H1 (cell line): ENCODE data around the gene GSAP. TPM values are rescaled to one million over a fixed set of nuclear protein-coding genes. Genes with fewer than 3 reads are reported as not detected.

Experiments used
- CTCF ChIA-PET: fragments of 300-600 bp; sonication (Branson Sonifier 250); formaldehyde crosslinking; loops from one replicate; lab custom pipeline; 2021; ENCODE audit not compliant: partially characterized antibody; lab: Charles Lee
- POLR2A ChIA-PET: fragments of 300-600 bp; sonication (Branson Sonifier 250); formaldehyde crosslinking; loops from one replicate; lab custom pipeline; 2021; ENCODE audit warnings: inconsistent platforms; ENCODE audit not compliant: partially characterized antibody; lab: Charles Lee
- DNase-seq, 2 experiments: peaks; one replicate each; pipeline versions ENCODE4 v3.0.0 to v3.0.0-alpha.2; 2010 to 2022; ENCODE audit warnings: low spot score in 2 of 2, low read depth in 1 of 2, mixed read lengths in 1 of 2
- FAIRE-seq: peaks from 2 replicates; lab custom pipeline; 2011; peaks lifted over from hg19 to GRCh38; lab: Jason Lieb, UNC
- H2AFZ ChIP-seq: 2 replicates; pipeline ENCODE4 v1.8.1; 2012; ENCODE audit warnings: low read length, inconsistent platforms
- H2AK5ac ChIP-seq: 2 replicates; pipeline ENCODE4 v1.6.1; 2013; ENCODE audit warnings: low read depth, low read length
- H2BK120ac ChIP-seq: replicated peaks from 2 replicates; pipeline ENCODE3; 2013; ENCODE audit warnings: low read depth, low read length, inconsistent platforms
- H2BK12ac ChIP-seq: 2 replicates; pipeline ENCODE4 v1.6.1; 2013; ENCODE audit warnings: low read depth, low read length
- H2BK15ac ChIP-seq: 2 replicates; pipeline ENCODE4 v1.6.1; 2013; ENCODE audit warnings: low read length
- H2BK20ac ChIP-seq: 2 replicates; pipeline ENCODE4 v1.6.1; 2013; ENCODE audit warnings: low read length
- H2BK5ac ChIP-seq: 2 replicates; pipeline ENCODE4 v1.6.1; 2013; ENCODE audit warnings: low read depth, low read length
- H3K14ac ChIP-seq: 2 replicates; pipeline ENCODE4 v1.6.1; 2013; ENCODE audit warnings: inconsistent platforms; ENCODE audit not compliant: insufficient read length
- H3K18ac ChIP-seq: 2 replicates; pipeline ENCODE4 v1.6.1; 2013; ENCODE audit warnings: low read length; ENCODE audit errors: extremely low read depth
- H3K23ac ChIP-seq: 2 replicates; pipeline ENCODE4 v1.6.1; 2013; ENCODE audit warnings: inconsistent platforms; ENCODE audit not compliant: insufficient read length
- H3K23me2 ChIP-seq: 2 replicates; pipeline ENCODE4 v1.6.1; 2013; ENCODE audit warnings: low read depth, low read length
- H3K27ac ChIP-seq: 2 replicates; pipeline ENCODE4 v1.6.1; 2011; ENCODE audit warnings: low read depth, low read length, inconsistent platforms
- H3K27me3 ChIP-seq, 4 experiments: replicated peaks in 1 of 4; 1 replicate in 1 of 4; 2 replicates in 3 of 4; pipeline versions ENCODE4 v1.6.1 to v1.8.1; 2011 to 2013; ENCODE audit warnings: low read length in 3 of 4, mild to moderate bottlenecking in 3 of 4, inconsistent platforms in 2 of 4, mixed read lengths in 2 of 4, moderate library complexity in 1 of 4; ENCODE audit not compliant: control insufficient read depth in 3 of 4, insufficient read depth in 3 of 4; ENCODE audit errors: extremely low read depth in 1 of 4
- H3K36me3 ChIP-seq, 4 experiments: 2 replicates each; pipeline versions ENCODE4 v1.6.1 to v1.8.1; 2011 to 2013; ENCODE audit warnings: mild to moderate bottlenecking in 4 of 4, low read length in 3 of 4, moderate library complexity in 2 of 4, control low read depth in 1 of 4, inconsistent platforms in 1 of 4; ENCODE audit not compliant: insufficient read depth in 4 of 4, control insufficient read depth in 2 of 4
- H3K4ac ChIP-seq: replicated peaks from 2 replicates; pipeline ENCODE3; 2013; ENCODE audit warnings: low read length, low read depth, mixed read lengths, inconsistent platforms; ENCODE audit not compliant: insufficient read length
- H3K4me1 ChIP-seq, 4 experiments: replicated peaks in 1 of 4; 1 replicate in 1 of 4; 2 replicates in 3 of 4; pipeline versions ENCODE4 v1.6.1 to v1.8.1; 2011 to 2013; ENCODE audit warnings: low read length in 3 of 4, inconsistent platforms in 2 of 4, mixed read lengths in 1 of 4; ENCODE audit not compliant: insufficient read depth in 4 of 4, control insufficient read depth in 3 of 4
- H3K4me2 ChIP-seq, 2 experiments: 2 replicates each; pipeline versions ENCODE4 v1.6.1 to v1.8.1; 2011 to 2013; ENCODE audit warnings: low read depth in 2 of 2, low read length in 2 of 2, control low read depth in 1 of 2, inconsistent platforms in 1 of 2, mild to moderate bottlenecking in 1 of 2; ENCODE audit not compliant: insufficient read depth in 1 of 2
- H3K4me3 ChIP-seq, 4 experiments: fragments of 200-600, 300-600 bp in 1 of 4; sonication (generic), shearing (Covaris generic), sonication (Bioruptor Twin) in 1 of 4; 2 replicates each; pipeline versions ENCODE4 v1.5.1 to v1.8.1; 2011 to 2016; ENCODE audit warnings: low read length in 4 of 4, low read depth in 3 of 4, control low read depth in 2 of 4, inconsistent platforms in 2 of 4, mild to moderate bottlenecking in 2 of 4, mixed read lengths in 1 of 4, moderate library complexity in 1 of 4; ENCODE audit not compliant: insufficient read depth in 2 of 4; ENCODE audit errors: extremely low read depth in 1 of 4
- H3K56ac ChIP-seq: replicated peaks from 2 replicates; pipeline ENCODE3; 2013; ENCODE audit warnings: low read depth, mild to moderate bottlenecking, mixed read lengths, low read length, inconsistent platforms; ENCODE audit not compliant: insufficient read length
- H3K79me1 ChIP-seq: 2 replicates; pipeline ENCODE4 v1.6.1; 2013; ENCODE audit warnings: low read depth, low read length, control low read depth
- H3K79me2 ChIP-seq, 2 experiments: 2 replicates each; pipeline versions ENCODE4 v1.6.1 to v1.8.1; 2012 to 2013; ENCODE audit warnings: low read length in 2 of 2, mild to moderate bottlenecking in 2 of 2, inconsistent platforms in 1 of 2; ENCODE audit not compliant: insufficient read depth in 2 of 2, control insufficient read depth in 1 of 2
- H3K9ac ChIP-seq, 4 experiments: replicated peaks in 1 of 4; 1 replicate in 1 of 4; 2 replicates in 3 of 4; pipeline versions ENCODE4 v1.6.1 to v1.8.1; 2011 to 2013; ENCODE audit warnings: low read depth in 3 of 4, low read length in 3 of 4, control low read depth in 2 of 4, mild to moderate bottlenecking in 2 of 4, moderate library complexity in 2 of 4, inconsistent platforms in 1 of 4; ENCODE audit errors: extremely low read depth in 1 of 4
- H3K9me3 ChIP-seq, 2 experiments: 2 replicates each; pipeline versions ENCODE4 v1.6.1 to v1.8.1; 2012 to 2013; ENCODE audit warnings: mild to moderate bottlenecking in 2 of 2, moderate library complexity in 2 of 2, control low read depth in 1 of 2, inconsistent platforms in 1 of 2, low read depth in 1 of 2, low read length in 1 of 2, mixed read lengths in 1 of 2; ENCODE audit not compliant: insufficient read depth in 2 of 2
- H4K20me1 ChIP-seq, 2 experiments: replicated peaks in 1 of 2; 2 replicates each; pipeline versions ENCODE3 to v1.8.1; 2011 to 2013; ENCODE audit warnings: inconsistent platforms in 2 of 2, low read length in 2 of 2, mild to moderate bottlenecking in 1 of 2; ENCODE audit not compliant: insufficient read depth in 2 of 2, control insufficient read depth in 1 of 2
- H4K5ac ChIP-seq: 2 replicates; pipeline ENCODE4 v1.6.1; 2013; ENCODE audit warnings: low read length, low read depth, mixed read lengths, inconsistent platforms; ENCODE audit not compliant: insufficient read length
- H4K8ac ChIP-seq: 2 replicates; pipeline ENCODE4 v1.8.0; 2013; ENCODE audit warnings: mild to moderate bottlenecking, moderate library complexity, low read length, inconsistent platforms; ENCODE audit not compliant: insufficient read depth; ENCODE audit errors: extremely low read depth
- H4K91ac ChIP-seq: replicated peaks from 2 replicates; pipeline ENCODE3; 2013; ENCODE audit warnings: low read length, mixed read lengths, inconsistent platforms; ENCODE audit not compliant: insufficient read length
- GABPA ChIP-seq: IDR thresholded peaks from 2 replicates; pipeline ENCODE4 v1.6.1; 2011; ENCODE audit warnings: mild to moderate bottlenecking, low read length, moderate library complexity, borderline replicate concordance; ENCODE audit not compliant: insufficient read depth
- MAFK ChIP-seq: IDR thresholded peaks from 2 replicates; pipeline ENCODE4 v1.6.1; 2012; ENCODE audit warnings: low read depth, mild to moderate bottlenecking, improper control_type of control experiment, low read length
- NANOG ChIP-seq: IDR thresholded peaks from 2 replicates; pipeline ENCODE4 v1.6.1; 2011; ENCODE audit warnings: low read length, low read depth, mild to moderate bottlenecking, inconsistent platforms; ENCODE audit not compliant: insufficient read depth, poor library complexity, severe bottlenecking
- PHF8 ChIP-seq: fragments of 200-600 bp; sonication (generic); conservative IDR thresholded peaks from 2 replicates; pipeline ENCODE4 v1.7.1; 2012; ENCODE audit warnings: low read depth, mild to moderate bottlenecking, inconsistent platforms, low read length, moderate library complexity
- RBBP5 ChIP-seq: IDR thresholded peaks from 2 replicates; pipeline ENCODE4 v1.7.1; 2012; ENCODE audit warnings: low read depth, mild to moderate bottlenecking, inconsistent platforms, low read length, moderate library complexity, borderline replicate concordance
- TAF1 ChIP-seq: IDR thresholded peaks from 2 replicates; pipeline ENCODE4 v1.6.1; 2011; ENCODE audit warnings: mild to moderate bottlenecking, low read depth, low read length
- WGBS, 2 experiments: shearing (Covaris generic) in 1 of 2; methylation state at CpG; one replicate each; pipeline versions ENCODE4 v1.1.6 to v1.1.7; 2013 to 2015; ENCODE audit warnings: low lambda C conversion rate in 2 of 2, mixed read lengths in 2 of 2, inconsistent platforms in 1 of 2, low coverage in 1 of 2, missing lambda C conversion rate in 1 of 2; ENCODE audit not compliant: insufficient replicate concordance in 2 of 2, insufficient coverage in 1 of 2, insufficient read length in 1 of 2; ENCODE audit errors: extremely low coverage in 1 of 2, missing lambda C conversion rate in 1 of 2; 5-methylcytosine and 5-hydroxymethylcytosine counted together
- polyA plus RNA-seq, 7 experiments: library from polyadenylated mRNA; depleted of rRNA in 3 of 7; stranded (reverse) in 5 of 7; unstranded in 2 of 7; fragments of >200 nt in 5 of 7; fragments of 200-250 nt in 2 of 7; gene quantifications; 1 replicate in 5 of 7; 2 replicates in 1 of 7; 4 replicates in 1 of 7; pipeline versions ENCODE4 v1.2.1 to v1.2.3, GENCODE V29; 2011 to 2013; ENCODE audit warnings: missing spikeins in 2 of 7, mixed read lengths in 2 of 7
- total RNA-seq: library from RNA; stranded (reverse); fragmentation: NEBNext Ultra II Directional; extraction: Animal tissue kit (Norgen Biotek cat#: 25700); gene quantifications from 2 replicates; pipeline ENCODE4 v1.2.1, GENCODE V29; 2021

The GSAP gene
- total and polyA plus RNA-seq, 2 of the 8 experiments (the other 6 are each of a cell fraction or from before 2014, with no cell fraction given), result 0.93 to 2.1 TPM

- Histone ChIP-seq H4K91ac (no peak overlapping the region), H3K27me3 (no peaks in the 10 kb centered on the region), H2AK5ac (no peak overlapping the region), H3K79me2 (no peaks in the 10 kb centered on the region), H3K23ac (no peak overlapping the region), H4K5ac (no peak overlapping the region), H2AFZ (no peak overlapping the region), H3K9me3 (no peaks in the 10 kb centered on the region), H2BK12ac (no peak overlapping the region), H2BK15ac (no peak overlapping the region), H3K4me1 (no peaks in the 10 kb centered on the region), H2BK120ac (no peak overlapping the region), H2BK5ac (no peak overlapping the region), H3K79me1 (no peaks in the 10 kb centered on the region), H3K23me2 (no peaks in the 10 kb centered on the region), H3K9ac (no peak overlapping the region), H4K8ac (no peak overlapping the region), H4K20me1 (no peaks in the 10 kb centered on the region), H3K4ac (no peak overlapping the region), H2BK20ac (no peak overlapping the region), H3K36me3 (no peaks in the 10 kb centered on the region), H3K18ac (no peak overlapping the region), H3K56ac (no peak overlapping the region), H3K4me2 (no peak overlapping the region), H3K4me3 (no peak overlapping the region), H3K14ac (no peak overlapping the region), H3K27ac (no peak overlapping the region)
- DNase-seq (no peak), FAIRE-seq (no peak)
- ChIA-PET POLR2A (interaction anchor here (0.7 kb wide), 1 partner anchor 66 kb away, joined by 3 read pairs; no protein-coding TSS in a partner anchor), CTCF (interaction anchor here (0.9 to 1.0 kb wide), 2 partner anchors 18 kb away, joined by 3 read pairs; no protein-coding TSS in a partner anchor)
- 87% methylated on average over 2 of the region's 2 CpGs; no CpG with 5 or more reads in 1 of the 2 experiments for WGBS, 2 experiments
- TF ChIP-seq PHF8 (no peak), NANOG (no peak), RBBP5 (no peak), TAF1 (no peak), GABPA (no peak), MAFK (no peak)
Measured at GRCh38 chr7:77266291-77266794, 149.8 kb downstream of the GSAP start.
